Vagina (tissue), 2 donors: ENCODE data around the gene TEX19. TPM values are rescaled to one million over a fixed set of nuclear protein-coding genes. Genes with fewer than 3 reads are reported as not detected.

Experiments
- DNase-seq, 2 donors: peaks; one replicate each; pipeline ENCODE4 v3.0.0-alpha.2; 2017; ENCODE audit errors: extremely low spot score in 2 of 2
- H3K27ac ChIP-seq: fragments of 200-600 bp; sonication (generic); one replicate; pipeline ENCODE4 v1.5.1; 2019
- H3K27me3 ChIP-seq: fragments of 200-600 bp; sonication (generic); one replicate; pipeline ENCODE4 v1.5.1; 2019
- H3K36me3 ChIP-seq, 2 donors: fragments of 200-600 bp; sonication (generic); one replicate each; pipeline ENCODE4 v1.5.1; 2017 to 2019
- H3K4me1 ChIP-seq: fragments of 200-600 bp; sonication (generic); one replicate; pipeline ENCODE4 v1.5.1; 2019
- H3K4me3 ChIP-seq, 2 donors: fragments of 200-600 bp; sonication (generic); 1 replicate in 1 of 2; 2 replicates in 1 of 2; pipeline ENCODE4 v1.5.1; 2016 to 2019
- H3K9me3 ChIP-seq: fragments of 200-600 bp; sonication (generic); one replicate; pipeline ENCODE4 v1.5.1; 2019
- CTCF ChIP-seq, 3 experiments: fragments of 450-650 bp in 2 of 3; fragments of 200-600 bp in 1 of 3; sonication (generic) in 1 of 3; IDR thresholded peaks; one replicate each; pipeline ENCODE4 v1.5.1; 2017 to 2019; ENCODE audit warnings: antibody characterized with exemption in 3 of 3, mild to moderate bottlenecking in 2 of 3, moderate library complexity in 2 of 3
- POLR2A ChIP-seq, 2 donors: fragments of 450-650 bp; IDR thresholded peaks; one replicate each; pipeline ENCODE4 v1.6.1; 2017; ENCODE audit warnings: antibody characterized with exemption in 2 of 2, mild to moderate bottlenecking in 2 of 2, moderate library complexity in 2 of 2
- POLR2AphosphoS5 ChIP-seq, 2 donors: sonication (generic); formaldehyde crosslinking; IDR thresholded peaks; one replicate each; pipeline ENCODE4 v1.9.0; 2017; ENCODE audit warnings: antibody characterized with exemption in 2 of 2, mild to moderate bottlenecking in 2 of 2, low read depth in 1 of 2; ENCODE audit not compliant: insufficient read depth in 1 of 2
- intact Hi-C: fragments of 100-400 bp; cut with DNase I; formaldehyde crosslinking; loops from one replicate; pipeline ENCODE4 v1.15.1; 2023
- total RNA-seq: library from RNA; depleted of rRNA; stranded (reverse); fragments of >200 nt; gene quantifications from one replicate; pipeline ENCODE4 v1.2.3, GENCODE V29; 2016

Gene TEX19
- total RNA-seq, 1 donor from 2014 or later = not detected

GRCh38 chr17:82396601-82397435 lies 37.8 kb downstream of the TEX19 start:
- TF ChIP-seq POLR2AphosphoS5 (IDR thresholded peaks at IDR 0.05; ENCODE audit: insufficient read depth in 1 of 2, low read depth in 1 of 2) (peak; percentile 55 to 61), CTCF (IDR thresholded peaks at IDR 0.05) (no peak)
- Histone ChIP-seq H3K4me3 (no peak overlapping the region), H3K4me1 (peaks cover 38% of the 10 kb centered on the region), H3K9me3 (no peaks in the 10 kb centered on the region), H3K27ac (peak overlapping the region; percentile 79), H3K27me3 (no peaks in the 10 kb centered on the region), H3K36me3 (peaks cover 0 to 6% of the 10 kb centered on the region in 2 donors)
- DNase-seq = no peak
- intact Hi-C loops = no loop called here

GRCh38 chr17:82397449-82398335 lies 38.6 kb downstream of the TEX19 start:
- Histone ChIP-seq H3K4me1 (peaks cover 38% of the 10 kb centered on the region), H3K36me3 (peaks cover 0 to 9% of the 10 kb centered on the region in 2 donors), H3K27ac (peak overlapping the region; percentile 79), H3K9me3 (no peaks in the 10 kb centered on the region), H3K27me3 (no peaks in the 10 kb centered on the region), H3K4me3 (no peak overlapping the region)
- no peak for TF ChIP-seq CTCF (IDR thresholded peaks at IDR 0.05)
- intact Hi-C loops = no loop called here
- DNase-seq = no peak

- Histone ChIP-seq H3K27ac (peak overlapping the region; percentile 79), H3K27me3 (no peaks in the 10 kb centered on the region), H3K9me3 (no peaks in the 10 kb centered on the region), H3K4me1 (peaks cover 38% of the 10 kb centered on the region), H3K36me3 (peaks cover 0 to 16% of the 10 kb centered on the region in 2 donors), H3K4me3 (no peak overlapping the region)
- intact Hi-C loops = no loop called here
- no peak for DNase-seq
- TF ChIP-seq POLR2AphosphoS5 (IDR thresholded peaks at IDR 0.05; ENCODE audit: insufficient read depth in 1 of 2, low read depth in 1 of 2) (peak in 1 of 2 donors; percentile 82), CTCF (IDR thresholded peaks at IDR 0.05) (no peak), POLR2A (IDR thresholded peaks at IDR 0.05) (no peak)
These were observed 40.0 kb downstream of the TEX19 start for GRCh38 chr17:82399041-82399441.

GRCh38 chr17:82399601-82400101 lies 40.6 kb downstream of the TEX19 start:
- Histone ChIP-seq H3K4me3 (no peak overlapping the region), H3K27ac (peak overlapping the region; percentile 79), H3K36me3 (peaks cover 0 to 20% of the 10 kb centered on the region in 2 donors), H3K9me3 (no peaks in the 10 kb centered on the region), H3K4me1 (peaks cover 38% of the 10 kb centered on the region), H3K27me3 (no peaks in the 10 kb centered on the region)
- no peak for DNase-seq
- TF ChIP-seq POLR2AphosphoS5 (IDR thresholded peaks at IDR 0.05; ENCODE audit: insufficient read depth in 1 of 2, low read depth in 1 of 2) = no peak
- TF ChIP-seq CTCF (IDR thresholded peaks at IDR 0.05) = no peak
- TF ChIP-seq POLR2A (IDR thresholded peaks at IDR 0.05) = no peak
- intact Hi-C loops = no loop called here
